IMR-90 (cell line): Measurements from ENCODE around the gene BROX. TPM values are rescaled to one million over a fixed set of nuclear protein-coding genes. Genes with fewer than 3 reads are reported as not detected.

Experiments used
- ATAC-seq: fragments of 200-7000 bp; cut with Tn5 transposase; 2 replicates; pipeline ENCODE4 v1.9.1; 2020; ENCODE audit warnings: low read depth, mild to moderate bottlenecking, moderate library complexity
- BruUV-seq: library from RNA; stranded (reverse); fragments of 400-500 nt; replicated peaks from 2 replicates; lab custom pipeline; 2021; lab: Mats Ljungman, UMichigan
- CTCF ChIA-PET: fragments of 300-600 bp; formaldehyde crosslinking; extraction: SDS; loops from one replicate; lab custom pipeline; 2021; ENCODE audit warnings: antibody characterized with exemption; lab: Yijun Ruan, JAX
- POLR2A ChIA-PET: fragments of 300-600 bp; sonication (Branson Sonifier 250); formaldehyde crosslinking; loops from one replicate; lab custom pipeline; 2022; ENCODE audit warnings: antibody characterized with exemption; ENCODE audit not compliant: unreplicated experiment; lab: Charles Lee
- DNase-seq: peaks from one replicate; pipeline ENCODE4 v3.0.0; 2013
- H2AFZ ChIP-seq: replicated peaks from 2 replicates; pipeline ENCODE3; 2013; ENCODE audit warnings: low read length, mild to moderate bottlenecking; ENCODE audit not compliant: poor library complexity
- H2AK5ac ChIP-seq: 2 replicates; pipeline ENCODE4 v1.6.1; 2013; ENCODE audit warnings: low read depth, low read length, inconsistent platforms
- H2AK9ac ChIP-seq: replicated peaks from 2 replicates; pipeline ENCODE3; 2013; ENCODE audit warnings: mild to moderate bottlenecking, low read depth, low read length, moderate library complexity; ENCODE audit not compliant: poor library complexity
- H2BK120ac ChIP-seq: 2 replicates; pipeline ENCODE4 v1.6.1; 2013; ENCODE audit warnings: low read depth, low read length, inconsistent platforms
- H2BK15ac ChIP-seq: 3 replicates; pipeline ENCODE4 v1.6.1; 2013; ENCODE audit warnings: low read depth, low read length, inconsistent platforms
- H2BK20ac ChIP-seq: 2 replicates; pipeline ENCODE4 v1.6.1; 2013; ENCODE audit warnings: low read depth, mild to moderate bottlenecking, inconsistent platforms, low read length, moderate library complexity
- H2BK5ac ChIP-seq: 2 replicates; pipeline ENCODE4 v1.6.1; 2013; ENCODE audit warnings: mild to moderate bottlenecking, low read depth, low read length, inconsistent platforms; ENCODE audit not compliant: poor library complexity, severe bottlenecking
- H3K14ac ChIP-seq: replicated peaks from 2 replicates; pipeline ENCODE4 v1.6.1; 2013; ENCODE audit warnings: low read depth, low read length, inconsistent platforms
- H3K18ac ChIP-seq: 2 replicates; pipeline ENCODE4 v1.6.1; 2013; ENCODE audit warnings: low read depth, low read length, control low read depth
- H3K23ac ChIP-seq: 2 replicates; pipeline ENCODE4 v1.6.1; 2013; ENCODE audit warnings: low read depth, low read length, inconsistent platforms
- H3K27ac ChIP-seq: 2 replicates; pipeline ENCODE4 v1.5.1; 2013; ENCODE audit warnings: mild to moderate bottlenecking, control low read depth, low read length; ENCODE audit not compliant: insufficient read depth
- H3K27me3 ChIP-seq: 2 replicates; pipeline ENCODE4 v1.6.1; 2013; ENCODE audit warnings: low read length; ENCODE audit not compliant: control insufficient read depth, insufficient read depth
- H3K36me3 ChIP-seq: 2 replicates; pipeline ENCODE4 v1.6.1; 2013; ENCODE audit warnings: low read length, mixed read lengths; ENCODE audit not compliant: control insufficient read depth, insufficient read depth
- H3K4ac ChIP-seq: 2 replicates; pipeline ENCODE4 v1.6.1; 2013; ENCODE audit warnings: low read depth, low read length, inconsistent platforms
- H3K4me1 ChIP-seq: 2 replicates; pipeline ENCODE4 v1.6.1; 2013; ENCODE audit warnings: low read length, mixed read lengths; ENCODE audit not compliant: control insufficient read depth, insufficient read depth
- H3K4me2 ChIP-seq: 2 replicates; pipeline ENCODE4 v1.6.1; 2013; ENCODE audit warnings: low read depth, mild to moderate bottlenecking, control low read depth, low read length, moderate library complexity
- H3K4me3 ChIP-seq: 2 replicates; pipeline ENCODE4 v1.5.1; 2013; ENCODE audit warnings: low read depth, mild to moderate bottlenecking, control low read depth, low read length, moderate library complexity; ENCODE audit not compliant: insufficient read depth
- H3K56ac ChIP-seq: 2 replicates; pipeline ENCODE4 v1.6.1; 2013; ENCODE audit warnings: low read length, inconsistent platforms; ENCODE audit not compliant: insufficient read depth; ENCODE audit errors: extremely low read depth
- H3K79me1 ChIP-seq, 2 experiments: 2 replicates each; pipeline ENCODE4 v1.6.1; 2013; ENCODE audit warnings: low read length in 2 of 2, inconsistent platforms in 1 of 2, low read depth in 1 of 2
- H3K9ac ChIP-seq: 2 replicates; pipeline ENCODE4 v1.6.1; 2013; ENCODE audit warnings: low read depth, low read length, control low read depth
- H3K9me1 ChIP-seq: 2 replicates; pipeline ENCODE4 v1.6.1; 2013; ENCODE audit warnings: low read length, inconsistent platforms; ENCODE audit not compliant: insufficient read depth
- H3K9me3 ChIP-seq: 2 replicates; pipeline ENCODE4 v1.6.1; 2013; ENCODE audit warnings: low read length; ENCODE audit not compliant: control insufficient read depth, insufficient read depth
- H4K20me1 ChIP-seq: 2 replicates; pipeline ENCODE4 v1.6.1; 2013; ENCODE audit warnings: low read length, inconsistent platforms; ENCODE audit not compliant: insufficient read depth
- H4K5ac ChIP-seq: 2 replicates; pipeline ENCODE4 v1.6.1; 2013; ENCODE audit warnings: mild to moderate bottlenecking, low read depth, low read length, control low read depth
- H4K8ac ChIP-seq, 2 experiments: 2 replicates each; pipeline ENCODE4 v1.6.1; 2013; ENCODE audit warnings: low read depth in 2 of 2, low read length in 2 of 2, control low read depth in 1 of 2, inconsistent platforms in 1 of 2
- H4K91ac ChIP-seq: 2 replicates; pipeline ENCODE4 v1.6.1; 2013; ENCODE audit warnings: low read depth, low read length, inconsistent platforms; ENCODE audit not compliant: insufficient read depth
- BHLHE40 ChIP-seq: fragments of 150-350 bp; IDR thresholded peaks from 2 replicates; pipeline ENCODE4 v1.6.1; 2016; ENCODE audit warnings: mild to moderate bottlenecking, low read depth, low read length
- CEBPB ChIP-seq: IDR thresholded peaks from 2 replicates; pipeline ENCODE4 v1.6.1; 2012; ENCODE audit warnings: low read depth, low read length, improper control_type of control experiment
- CHD1 ChIP-seq: IDR thresholded peaks from 2 replicates; pipeline ENCODE4 v1.6.1; 2012; ENCODE audit warnings: low read depth, low read length, improper control_type of control experiment
- FOS ChIP-seq: fragments of 150-350 bp; IDR thresholded peaks from 2 replicates; pipeline ENCODE4 v1.6.1; 2016; ENCODE audit warnings: low read depth, low read length
- MAFK ChIP-seq: IDR thresholded peaks from 2 replicates; pipeline ENCODE4 v1.6.1; 2012; ENCODE audit warnings: low read depth, low read length, improper control_type of control experiment
- MAZ ChIP-seq: IDR thresholded peaks from 2 replicates; pipeline ENCODE4 v1.6.1; 2012; ENCODE audit warnings: low read depth, mild to moderate bottlenecking, low read length, improper control_type of control experiment, moderate library complexity, borderline replicate concordance
- MXI1 ChIP-seq: IDR thresholded peaks from 2 replicates; pipeline ENCODE4 v1.6.1; 2012; ENCODE audit warnings: low read depth, mild to moderate bottlenecking, low read length, moderate library complexity, borderline replicate concordance
- NFE2L2 ChIP-seq: fragments of 150-350 bp; IDR thresholded peaks from 2 replicates; pipeline ENCODE4 v1.6.1; 2016; ENCODE audit warnings: low read depth, mild to moderate bottlenecking, low read length
- POLR2A ChIP-seq: IDR thresholded peaks from 2 replicates; pipeline ENCODE4 v1.6.1; 2012; ENCODE audit warnings: mild to moderate bottlenecking, low read depth, low read length
- RAD21 ChIP-seq: IDR thresholded peaks from 2 replicates; pipeline ENCODE4 v1.6.1; 2012; ENCODE audit warnings: low read length, improper control_type of control experiment
- RCOR1 ChIP-seq: IDR thresholded peaks from 2 replicates; pipeline ENCODE4 v1.6.1; 2012; ENCODE audit warnings: mild to moderate bottlenecking, low read length, improper control_type of control experiment; ENCODE audit not compliant: insufficient replicate concordance
- RFX5 ChIP-seq: IDR thresholded peaks from 2 replicates; pipeline ENCODE4 v1.8.0; 2012; ENCODE audit warnings: low read depth, mild to moderate bottlenecking, low read length, moderate library complexity
- SMC3 ChIP-seq: fragments of 150-350 bp; IDR thresholded peaks from 2 replicates; pipeline ENCODE4 v1.6.1; 2016; ENCODE audit warnings: low read depth, mild to moderate bottlenecking, antibody characterized with exemption, low read length, moderate library complexity
- USF2 ChIP-seq: fragments of 150-350 bp; IDR thresholded peaks from 2 replicates; pipeline ENCODE4 v1.6.1; 2017; ENCODE audit warnings: mild to moderate bottlenecking, antibody characterized with exemption, low read length, low read depth
- WGBS, 2 experiments: methylation state at CpG; one replicate each; pipeline versions ENCODE4 v1.1.5 to v1.1.7; 2013; ENCODE audit warnings: missing lambda C conversion rate in 2 of 2; ENCODE audit not compliant: insufficient read length in 1 of 2; ENCODE audit errors: extremely low coverage in 2 of 2; 5-methylcytosine and 5-hydroxymethylcytosine counted together
- dilution Hi-C: fragments of 300-500 bp; cut with HindIII; formaldehyde crosslinking; loops from one replicate; pipeline ENCODE4 v1.14.3; 2018; ENCODE audit warnings: low sequenced_read_pairs; ENCODE audit not compliant: unreplicated experiment
- in situ Hi-C: fragments of 300-500 bp; cut with MboI; formaldehyde crosslinking; loops from 3 replicates; pipeline ENCODE4 v1.14.3; 2019; ENCODE audit warnings: low sequenced_read_pairs, inconsistent platforms, mixed read lengths
- intact Hi-C: fragments of 100-400 bp; cut with micrococcal nuclease; formaldehyde crosslinking; loops from 2 replicates; pipeline ENCODE4 v1.10.0; 2022
- polyA plus RNA-seq, 3 experiments: library from polyadenylated mRNA; depleted of rRNA; stranded (reverse); fragments of >200 nt; gene quantifications; 2 replicates each; pipeline ENCODE4 v1.2.3, GENCODE V29; 2012; ENCODE audit warnings: low replicate concordance in 1 of 3
- total RNA-seq: library from RNA; depleted of rRNA; stranded (reverse); fragments of >200 nt; gene quantifications from 2 replicates; pipeline ENCODE4 v1.2.3, GENCODE V29; 2012
- TF ChIP-seq, protein P1 (sequence below): conservative IDR thresholded peaks from 2 replicates; pipeline ENCODE4 v1.5.1; 2012; ENCODE audit warnings: mild to moderate bottlenecking, low read depth, low read length, improper control_type of control experiment
- TF ChIP-seq, protein P2 (sequence below): fragments of 150-350 bp; IDR thresholded peaks from 2 replicates; pipeline ENCODE4 v1.6.1; 2016; ENCODE audit warnings: low read depth, mild to moderate bottlenecking, low read length, moderate library complexity, borderline replicate concordance

BROX gene
- total and polyA plus RNA-seq, 2 of the 4 experiments (the other 2 are of a cell fraction) = 6.8 to 43.4 TPM

DNA sequence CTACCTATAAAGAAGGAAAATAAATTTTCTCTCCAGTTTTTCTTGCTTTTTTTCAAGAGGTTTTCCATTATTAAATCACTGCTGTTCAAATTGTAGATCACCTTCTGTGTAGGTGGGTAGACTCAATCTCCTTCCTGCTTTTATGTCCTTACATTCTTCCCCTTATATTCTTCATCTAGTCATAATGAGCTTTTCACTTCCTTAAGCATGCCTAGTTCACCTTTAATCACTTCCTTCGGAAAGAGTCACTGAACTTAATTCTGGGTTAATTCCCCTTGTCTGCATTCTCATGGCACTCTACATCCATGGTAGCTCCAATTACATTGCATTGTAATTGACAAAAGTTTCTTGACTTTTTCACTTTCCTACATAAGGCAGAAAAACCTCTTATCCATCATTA, 18.5 kb downstream of the BROX start:
- Histone ChIP-seq H4K8ac (no peak overlapping the region), H2AK9ac (no peak overlapping the region), H4K20me1 (no peaks in the 10 kb centered on the region), H4K91ac (no peak overlapping the region), H2AFZ (no peak overlapping the region), H3K4me2 (no peak overlapping the region), H2AK5ac (no peak overlapping the region), H3K27me3 (no peaks in the 10 kb centered on the region), H3K4me1 (no peaks in the 10 kb centered on the region), H3K79me1 (no peaks in the 10 kb centered on the region; a peak in 1 of 4 replicates), H2BK120ac (no peak overlapping the region), H3K36me3 (peaks cover 25% of the 10 kb centered on the region), H3K9ac (no peak overlapping the region), H3K9me1 (no peaks in the 10 kb centered on the region), H3K14ac (no peak overlapping the region), H3K18ac (no peak overlapping the region), H3K4me3 (no peak overlapping the region), H3K56ac (no peak overlapping the region), H3K23ac (no peak overlapping the region), H3K9me3 (no peaks in the 10 kb centered on the region), H3K4ac (no peak overlapping the region), H4K5ac (no peak overlapping the region), H2BK15ac (no peak overlapping the region), H2BK20ac (no peak overlapping the region), H3K27ac (no peak overlapping the region), H2BK5ac (no peak overlapping the region)
- no peak for DNase-seq
- WGBS, 2 experiments = 100% methylated on average over 1 of the region's 1 CpG; no CpG with 5 or more reads in 1 of the 2 experiments
- CTCF ChIA-PET = interaction anchor here (1.2 kb wide), 1 partner anchor 13 kb away, joined by 3 read pairs; no protein-coding TSS in a partner anchor
- intact Hi-C loops = no loop called here
- in situ Hi-C loops = no loop called here
- TF ChIP-seq MAZ (no peak), FOS (no peak), SMC3 (no peak), POLR2A (no peak), RFX5 (no peak), MXI1 (no peak), RCOR1 (no peak), BHLHE40 (no peak), CHD1 (no peak), CEBPB (no peak), MAFK (no peak), USF2 (no peak), NFE2L2 (no peak), RAD21 (no peak)
- TF ChIP-seq, protein P1, sequence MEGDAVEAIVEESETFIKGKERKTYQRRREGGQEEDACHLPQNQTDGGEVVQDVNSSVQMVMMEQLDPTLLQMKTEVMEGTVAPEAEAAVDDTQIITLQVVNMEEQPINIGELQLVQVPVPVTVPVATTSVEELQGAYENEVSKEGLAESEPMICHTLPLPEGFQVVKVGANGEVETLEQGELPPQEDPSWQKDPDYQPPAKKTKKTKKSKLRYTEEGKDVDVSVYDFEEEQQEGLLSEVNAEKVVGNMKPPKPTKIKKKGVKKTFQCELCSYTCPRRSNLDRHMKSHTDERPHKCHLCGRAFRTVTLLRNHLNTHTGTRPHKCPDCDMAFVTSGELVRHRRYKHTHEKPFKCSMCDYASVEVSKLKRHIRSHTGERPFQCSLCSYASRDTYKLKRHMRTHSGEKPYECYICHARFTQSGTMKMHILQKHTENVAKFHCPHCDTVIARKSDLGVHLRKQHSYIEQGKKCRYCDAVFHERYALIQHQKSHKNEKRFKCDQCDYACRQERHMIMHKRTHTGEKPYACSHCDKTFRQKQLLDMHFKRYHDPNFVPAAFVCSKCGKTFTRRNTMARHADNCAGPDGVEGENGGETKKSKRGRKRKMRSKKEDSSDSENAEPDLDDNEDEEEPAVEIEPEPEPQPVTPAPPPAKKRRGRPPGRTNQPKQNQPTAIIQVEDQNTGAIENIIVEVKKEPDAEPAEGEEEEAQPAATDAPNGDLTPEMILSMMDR = no peak
- TF ChIP-seq, protein P2, sequence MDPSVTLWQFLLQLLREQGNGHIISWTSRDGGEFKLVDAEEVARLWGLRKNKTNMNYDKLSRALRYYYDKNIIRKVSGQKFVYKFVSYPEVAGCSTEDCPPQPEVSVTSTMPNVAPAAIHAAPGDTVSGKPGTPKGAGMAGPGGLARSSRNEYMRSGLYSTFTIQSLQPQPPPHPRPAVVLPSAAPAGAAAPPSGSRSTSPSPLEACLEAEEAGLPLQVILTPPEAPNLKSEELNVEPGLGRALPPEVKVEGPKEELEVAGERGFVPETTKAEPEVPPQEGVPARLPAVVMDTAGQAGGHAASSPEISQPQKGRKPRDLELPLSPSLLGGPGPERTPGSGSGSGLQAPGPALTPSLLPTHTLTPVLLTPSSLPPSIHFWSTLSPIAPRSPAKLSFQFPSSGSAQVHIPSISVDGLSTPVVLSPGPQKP = no peak
- POLR2A ChIA-PET = no interaction called here
- dilution Hi-C loops = no loop called here
- no TSS peak for BruUV-seq
- ATAC-seq = no peak
